NCI-H187 (cell line): ENCODE measurements around the gene GABARAP.
"Not testable (repeated sequence)": the region's sequence is repeated elsewhere in the genome, so short reads cannot be mapped to it uniquely, and the experiment has no call there.

Experiments used
- DNase-seq, 2 experiments: peaks; one replicate each; lab custom pipeline; 2025; lab: John Stamatoyannopoulos, UW

GABARAP gene

DNA sequence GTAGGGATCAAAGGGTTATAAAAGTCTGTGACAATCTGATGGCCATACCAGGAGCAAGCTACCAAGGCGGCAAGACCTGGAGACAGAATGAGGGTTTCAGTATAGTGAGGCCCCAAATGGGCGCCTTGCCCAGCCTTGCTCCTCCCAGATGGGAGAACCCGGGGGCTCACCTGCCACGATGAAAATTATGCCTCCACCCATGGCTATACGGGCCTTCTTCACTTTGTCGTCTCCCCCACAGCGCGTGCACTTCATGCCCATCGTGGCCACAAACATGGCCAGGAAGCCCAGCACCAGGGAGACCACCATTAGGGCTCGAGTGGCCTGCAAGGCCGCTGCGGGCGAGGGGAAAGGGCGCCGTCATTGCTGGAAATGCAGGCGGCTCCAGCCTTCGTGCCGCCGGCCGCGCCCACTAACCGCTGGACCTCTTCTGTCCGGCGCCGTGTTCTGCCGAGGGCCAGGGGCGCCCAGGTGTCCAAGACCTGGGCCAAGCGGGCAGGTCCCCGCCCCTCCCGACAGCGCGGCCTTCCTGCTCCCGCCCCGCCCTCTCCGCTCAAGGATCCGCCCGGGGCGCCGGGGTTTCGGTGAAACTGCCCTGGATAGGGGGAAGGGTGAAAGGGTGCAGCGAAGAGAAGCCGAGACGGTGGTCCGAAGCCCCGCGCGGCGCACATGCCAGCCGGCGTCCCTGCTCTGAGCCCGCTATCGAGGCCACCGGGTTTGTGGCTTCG, 18.6 kb upstream of the GABARAP start:
- DNase-seq = no peak

- DNase-seq = no peak
Observed at GRCh38 chr17:7260151-7260550, 17.9 kb upstream of the GABARAP start.

- no peak for DNase-seq
Observed at GRCh38 chr17:7259555-7259889, 17.3 kb upstream of the GABARAP start.

DNA sequence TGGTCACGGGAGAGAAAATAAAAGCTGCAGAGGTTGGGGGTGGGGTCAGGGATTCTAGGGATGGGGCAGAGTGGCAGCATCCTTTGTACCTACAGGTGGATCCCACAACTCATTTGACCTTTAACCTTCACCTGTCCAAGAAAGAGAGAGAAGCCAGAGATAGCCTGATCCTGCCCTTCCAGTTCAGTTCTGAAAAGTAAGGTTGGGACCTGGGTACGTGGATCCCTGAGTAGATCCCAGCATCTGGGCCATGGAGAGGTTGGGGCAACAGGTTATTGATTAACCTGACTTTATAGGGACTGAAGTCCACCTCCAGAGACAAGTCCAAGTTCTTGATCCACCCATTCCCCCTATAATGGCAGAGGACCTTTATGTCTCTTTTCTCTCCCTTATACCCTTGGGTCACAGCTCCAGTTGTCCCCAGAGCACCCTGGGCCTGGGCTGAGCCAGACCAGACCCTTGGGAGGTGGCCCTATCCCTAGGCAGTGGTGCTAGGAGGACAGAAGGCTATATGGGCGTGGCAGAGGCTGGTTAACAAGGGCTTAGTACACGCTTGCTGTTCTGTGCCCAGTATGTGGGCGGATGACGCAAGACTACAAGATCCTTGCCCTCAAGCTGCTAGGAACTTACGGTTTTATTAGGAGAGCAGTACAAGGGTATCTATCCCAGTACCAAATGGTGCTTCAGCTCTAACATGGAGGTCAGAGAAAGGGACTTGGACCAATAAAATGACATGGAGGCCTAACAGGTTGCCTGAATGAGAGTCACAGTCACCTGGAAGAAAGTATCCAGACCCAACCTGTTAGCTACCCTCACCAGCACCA, 16.7 kb upstream of the GABARAP start:
- DNase-seq = no peak

- DNase-seq = no peak
Observed at GRCh38 chr17:7256766-7257456, 14.7 kb upstream of the GABARAP start.

- no peak for DNase-seq
Observed at GRCh38 chr17:7254511-7254910, 12.3 kb upstream of the GABARAP start.

DNA sequence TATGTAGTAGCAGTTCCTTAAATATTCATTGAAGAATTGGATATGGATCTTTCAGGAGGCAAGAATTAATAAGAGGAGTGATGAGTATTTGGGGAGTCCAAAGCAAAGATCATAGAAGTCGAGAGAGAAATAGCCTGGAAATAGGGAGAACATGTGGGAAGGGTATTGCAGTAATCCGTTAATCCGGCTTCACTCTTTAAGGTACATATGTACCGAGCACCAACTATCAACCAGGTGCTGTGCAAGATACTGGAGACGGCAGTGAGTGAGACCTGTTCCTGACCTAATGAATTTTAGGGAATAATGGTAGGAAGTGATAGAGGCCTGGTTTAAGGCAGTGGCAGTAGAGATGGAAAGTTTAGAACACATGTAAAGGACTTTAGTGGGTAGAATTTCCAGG, 10.8 kb upstream of the GABARAP start:
- DNase-seq = no peak

DNA sequence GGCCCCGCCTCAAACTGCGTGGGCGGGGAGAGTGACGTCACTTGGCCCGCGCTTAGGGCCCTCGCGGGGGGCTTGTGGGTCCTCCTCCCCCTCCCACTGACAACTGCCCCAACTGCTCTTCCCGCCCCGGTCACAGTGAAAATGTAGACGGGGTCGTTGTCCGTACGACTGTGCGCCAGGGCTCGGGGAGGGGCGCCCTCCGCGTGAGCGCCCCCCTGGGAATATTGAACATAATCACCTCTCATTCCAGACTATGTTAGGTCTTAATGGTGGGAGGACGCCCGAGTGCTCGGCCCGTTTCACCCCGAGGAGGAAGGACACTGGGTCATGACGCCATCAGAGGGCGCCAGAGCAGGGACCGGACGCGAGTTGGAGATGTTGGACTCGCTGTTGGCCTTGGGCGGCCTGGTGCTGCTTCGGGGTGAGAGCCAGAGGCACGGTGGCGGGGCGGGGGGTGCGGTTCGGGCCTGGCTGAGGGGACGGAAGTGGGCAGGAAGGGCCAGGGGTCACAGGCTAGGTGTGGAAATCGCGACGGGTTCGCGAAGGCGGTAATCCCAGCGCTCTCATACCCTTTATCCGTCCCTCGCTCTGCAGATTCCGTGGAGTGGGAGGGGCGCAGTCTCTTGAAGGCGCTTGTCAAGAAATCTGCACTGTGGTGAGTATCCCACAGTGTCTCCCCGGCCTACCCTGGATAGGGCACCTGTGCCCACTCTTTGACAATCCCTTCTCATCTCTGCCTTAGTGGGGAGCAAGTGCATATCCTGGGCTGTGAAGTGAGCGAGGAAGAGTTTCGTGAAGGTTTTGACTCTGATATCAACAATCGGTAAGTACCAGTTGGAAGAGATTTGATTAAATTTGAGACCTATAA, 10.2 kb upstream of the GABARAP start, which contains the start of gene ELP5:
Gene ELP5 (plus strand): TSS at position 40 of the 868 bp plus-strand sequence. CDS start 336 bp downstream, at position 376.
- peak; percentile 47 to 59 for DNase-seq

DNA sequence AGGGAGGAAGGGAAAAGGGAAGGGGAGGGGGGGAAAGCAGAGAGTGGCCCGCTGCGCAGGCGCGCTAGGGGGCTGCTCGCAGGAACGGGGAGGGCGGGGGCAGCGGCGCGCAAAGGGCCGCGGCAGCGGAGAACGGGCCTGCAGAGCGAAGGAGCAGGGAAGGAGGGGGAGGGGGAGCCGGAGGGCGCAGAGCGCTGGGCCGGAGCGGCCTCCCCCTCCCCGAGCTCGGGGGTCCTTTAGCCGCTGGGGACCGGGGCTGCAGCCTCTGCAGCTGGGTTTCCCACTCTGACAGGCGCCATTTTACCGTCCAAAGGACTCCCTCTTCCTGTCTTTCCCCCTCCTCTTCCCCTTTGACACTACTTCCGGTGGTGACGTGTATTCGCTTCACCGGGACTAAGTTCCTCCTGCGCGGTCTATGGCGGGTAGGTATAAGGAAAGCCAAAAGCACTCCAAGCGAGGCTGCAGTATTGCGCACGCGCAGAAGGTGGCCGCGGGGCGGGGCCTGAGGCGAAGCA, 9.5 kb upstream of the GABARAP start, which contains the start of gene CTDNEP1:
Gene CTDNEP1 (minus strand): TSS at position 74 of the 515 bp plus-strand sequence. CDS start 438 bp downstream, outside the sequence.
- DNase-seq = peak; percentile 86 to 89

DNA sequence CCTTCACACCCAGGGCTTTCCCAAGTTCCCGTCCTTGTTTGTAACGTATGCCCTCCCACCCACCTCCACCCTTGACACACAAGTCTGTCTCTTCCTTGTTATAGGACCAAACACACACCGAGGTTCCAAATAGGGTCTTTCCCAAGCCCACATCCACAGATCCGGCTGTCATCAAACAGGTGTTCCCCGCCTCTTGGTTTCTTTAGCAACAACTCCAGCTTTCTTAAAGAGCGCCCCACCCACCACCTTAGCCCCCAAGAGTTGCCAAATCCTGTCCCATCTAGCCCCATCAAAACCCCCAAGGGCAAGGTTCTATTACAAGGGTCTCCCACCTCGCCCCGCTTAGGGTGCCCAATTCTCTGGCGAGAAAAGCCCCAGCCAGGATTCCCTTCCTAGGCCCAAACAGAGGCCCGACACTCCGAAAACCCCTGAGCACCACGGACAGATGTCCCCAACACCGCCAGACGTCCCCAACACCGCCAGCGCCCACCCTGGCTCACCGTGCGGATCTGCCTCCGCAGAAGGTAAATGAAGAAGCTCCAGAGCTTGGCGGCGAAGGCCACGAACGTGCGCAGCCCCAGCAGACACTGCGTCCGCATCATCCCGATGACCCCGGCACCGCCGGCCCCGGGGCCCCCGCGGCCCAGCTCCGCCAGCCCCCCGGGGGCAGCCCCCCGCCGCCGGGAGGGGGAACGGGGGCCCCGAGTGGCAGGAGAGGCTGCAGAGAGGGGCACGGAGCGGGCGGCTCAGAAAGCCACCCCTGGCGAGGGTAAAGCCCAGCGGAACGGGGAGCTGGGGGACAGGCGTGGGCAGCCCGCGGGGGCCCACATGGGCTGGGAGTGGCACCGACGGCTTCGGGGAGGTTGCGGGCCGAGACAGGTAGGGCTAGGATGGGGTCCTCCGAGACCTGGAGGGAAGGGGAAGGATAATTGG, 8.7 kb upstream of the GABARAP start:
- DNase-seq = no peak

DNA sequence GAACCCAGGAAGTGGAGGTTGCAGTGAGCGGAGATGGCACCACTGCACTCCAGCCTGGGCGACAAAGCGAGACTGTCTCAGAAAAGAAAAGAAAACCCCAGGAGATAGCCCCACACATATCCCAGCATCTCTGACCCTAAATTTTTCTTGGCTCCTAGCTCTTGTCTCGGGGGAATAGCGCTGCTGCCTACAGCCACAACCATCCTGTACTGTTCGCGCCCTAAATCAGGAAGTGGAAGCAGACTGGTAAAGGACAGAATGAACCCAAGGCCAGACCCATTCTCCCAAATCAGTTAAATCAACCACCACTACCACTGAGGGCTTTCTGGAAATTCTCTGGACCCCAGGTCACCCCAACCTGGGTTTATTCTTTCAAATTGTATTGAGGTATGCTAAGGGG, 7.6 kb upstream of the GABARAP start:
- no peak for DNase-seq

DNA sequence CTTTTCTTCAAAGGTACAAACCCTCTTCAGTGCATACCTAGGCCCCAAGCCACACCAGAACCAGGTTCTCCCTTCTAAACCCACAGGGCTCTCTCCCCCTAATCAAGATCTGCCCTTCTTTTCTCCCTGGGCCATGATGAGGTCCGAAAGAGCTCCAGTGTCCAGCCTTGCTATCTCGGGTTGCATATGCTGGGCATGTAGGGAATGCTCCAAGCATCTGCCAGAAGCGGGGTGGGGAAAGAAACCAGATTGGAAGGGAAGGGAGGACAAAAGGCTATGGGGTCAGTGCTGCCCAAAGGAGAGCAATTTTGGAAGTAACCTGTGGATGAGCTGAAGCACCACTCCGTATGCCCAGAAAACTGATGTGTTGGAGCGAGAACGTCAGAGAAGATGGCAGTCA, 7.0 kb upstream of the GABARAP start:
- no peak for DNase-seq

DNA sequence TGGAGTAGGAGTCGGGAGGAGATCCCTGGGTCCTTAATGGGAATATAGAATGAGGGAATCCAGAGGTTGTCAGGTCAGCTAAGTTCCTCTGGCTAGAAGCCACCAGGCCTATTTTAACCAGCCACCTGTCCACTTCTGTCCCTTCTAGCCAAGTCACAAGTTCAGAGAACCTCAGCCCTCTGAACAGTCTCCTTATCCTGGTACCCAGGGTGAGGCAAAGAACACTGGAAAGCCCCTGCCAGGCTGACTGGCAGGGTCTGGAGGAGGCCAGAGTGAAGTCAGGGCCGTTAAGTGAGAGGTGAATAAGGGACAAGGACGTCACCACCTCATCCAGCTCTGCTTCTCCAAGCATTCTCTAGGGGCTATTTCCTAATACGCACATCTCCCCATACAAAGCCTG, 6.5 kb upstream of the GABARAP start:
- DNase-seq = no peak

DNA sequence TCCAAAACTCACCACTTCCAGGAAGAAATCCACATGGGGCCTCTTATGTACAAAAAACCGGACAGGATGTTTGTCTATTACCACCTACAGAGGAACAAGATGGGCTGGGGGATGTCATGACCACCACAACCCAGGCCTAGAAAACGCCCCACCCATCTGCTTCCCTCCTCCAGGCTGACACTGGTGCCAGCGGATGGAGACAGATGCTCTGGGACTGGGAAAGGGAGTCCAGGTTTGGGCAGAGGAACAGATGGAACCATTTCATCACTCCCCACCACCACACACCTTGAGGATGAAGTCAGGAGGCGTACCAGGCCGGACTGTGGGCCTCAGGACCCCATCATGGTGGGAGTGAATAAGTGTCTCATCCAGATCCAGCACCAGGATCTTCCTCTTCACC, 4.5 kb upstream of the GABARAP start:
- no peak for DNase-seq

DNA sequence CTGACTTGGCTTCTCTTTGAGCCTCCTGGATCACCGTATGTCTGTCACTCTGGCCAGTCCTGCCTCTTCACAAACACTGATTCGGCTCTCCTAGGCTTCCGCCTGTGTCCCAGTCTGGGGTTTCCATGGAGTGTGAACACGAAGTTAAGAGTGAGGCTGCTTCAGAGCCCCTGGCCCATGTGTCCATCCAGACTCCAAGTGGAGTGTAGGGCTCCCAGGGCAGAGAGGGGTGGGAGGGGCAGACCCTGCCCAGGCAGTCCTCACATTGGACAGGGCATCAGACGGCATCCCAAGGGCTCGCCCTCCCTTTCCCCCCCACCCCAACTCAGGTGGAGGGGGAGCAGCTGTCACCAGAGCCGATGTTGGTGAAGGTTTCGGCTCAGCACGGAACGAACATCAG, 1.6 kb upstream of the GABARAP start:
- DNase-seq = not testable (repeated sequence)

DNA sequence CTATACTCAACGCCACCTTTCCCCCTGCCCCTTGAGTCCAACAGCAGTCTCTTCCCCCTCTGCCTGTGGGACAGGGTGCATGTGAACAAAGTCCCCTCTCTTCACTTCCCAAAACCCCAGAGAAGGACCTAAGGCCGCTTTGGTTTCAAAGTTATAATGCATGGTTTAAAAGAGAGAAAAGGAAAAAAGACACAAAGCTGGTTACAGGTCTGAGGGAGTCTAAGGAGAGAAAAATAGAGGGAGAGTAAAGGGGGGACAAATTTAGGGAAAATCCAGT, 1.1 kb upstream of the GABARAP start:
- DNase-seq = no peak

- DNase-seq = peak; percentile 71 to 93
Observed at GRCh38 chr17:7242717-7243452, 636 bp upstream of the GABARAP start.

GRCh38 chr17:7241090-7241733, 1.0 kb downstream of the GABARAP start:
- DNase-seq = no peak

GRCh38 chr17:7240375-7240774, 1.9 kb downstream of the GABARAP start:
- no peak for DNase-seq
